ENCODE results near the gene PRR14L.

DNA sequence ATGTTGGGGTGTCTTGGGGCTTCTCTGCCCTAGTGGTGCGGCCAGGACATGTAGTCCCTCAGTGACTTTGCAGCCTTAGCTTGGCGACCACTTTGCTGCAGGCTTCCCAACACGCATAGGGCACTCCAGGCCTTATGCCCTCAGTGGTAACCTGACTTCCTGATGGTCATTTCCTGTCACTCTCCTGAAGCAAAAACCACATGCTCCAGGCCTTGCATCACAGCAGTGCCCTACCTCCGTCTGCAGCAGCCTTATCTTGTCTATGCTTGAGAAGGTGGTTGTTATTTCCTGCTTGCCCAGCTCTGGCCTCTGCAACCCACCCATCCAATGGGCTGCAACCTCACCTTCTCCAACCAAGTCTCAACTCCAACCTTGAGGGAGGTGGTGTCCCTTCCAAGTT is 54.5 kb downstream of the PRR14L start:
- TF ChIP-seq, protein P1, sequence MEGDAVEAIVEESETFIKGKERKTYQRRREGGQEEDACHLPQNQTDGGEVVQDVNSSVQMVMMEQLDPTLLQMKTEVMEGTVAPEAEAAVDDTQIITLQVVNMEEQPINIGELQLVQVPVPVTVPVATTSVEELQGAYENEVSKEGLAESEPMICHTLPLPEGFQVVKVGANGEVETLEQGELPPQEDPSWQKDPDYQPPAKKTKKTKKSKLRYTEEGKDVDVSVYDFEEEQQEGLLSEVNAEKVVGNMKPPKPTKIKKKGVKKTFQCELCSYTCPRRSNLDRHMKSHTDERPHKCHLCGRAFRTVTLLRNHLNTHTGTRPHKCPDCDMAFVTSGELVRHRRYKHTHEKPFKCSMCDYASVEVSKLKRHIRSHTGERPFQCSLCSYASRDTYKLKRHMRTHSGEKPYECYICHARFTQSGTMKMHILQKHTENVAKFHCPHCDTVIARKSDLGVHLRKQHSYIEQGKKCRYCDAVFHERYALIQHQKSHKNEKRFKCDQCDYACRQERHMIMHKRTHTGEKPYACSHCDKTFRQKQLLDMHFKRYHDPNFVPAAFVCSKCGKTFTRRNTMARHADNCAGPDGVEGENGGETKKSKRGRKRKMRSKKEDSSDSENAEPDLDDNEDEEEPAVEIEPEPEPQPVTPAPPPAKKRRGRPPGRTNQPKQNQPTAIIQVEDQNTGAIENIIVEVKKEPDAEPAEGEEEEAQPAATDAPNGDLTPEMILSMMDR (IDR thresholded peaks at IDR 0.05), result no peak
- no peak for TF ChIP-seq POLR2A (IDR thresholded peaks at IDR 0.05)
